Daoy (cell line): ENCODE data around the gene STIP1. TPM values are rescaled to one million over a fixed set of nuclear protein-coding genes. Genes with fewer than 3 reads are reported as not detected.
A peak's percentile ranks its signal among the peaks of the same experiment; 100 is the strongest.

Source experiments
- DNase-seq: peaks from one replicate; pipeline ENCODE4 v3.0.0-alpha.2; 2015; ENCODE audit warnings: low read depth
- total RNA-seq: library from RNA; depleted of rRNA; stranded (reverse); fragments of >200 nt; shearing (Covaris generic); gene quantifications from 2 replicates; pipeline ENCODE4 v1.2.3, GENCODE V29; 2014

The STIP1 gene
- total RNA-seq, 1 experiment from 2014 or later: 283 TPM

GRCh38 chr11:64157631-64158394, 28.2 kb upstream of the STIP1 start:
- DNase-seq: no peak

- DNase-seq: no peak
Observed at GRCh38 chr11:64161037-64161436, 24.9 kb upstream of the STIP1 start.

GRCh38 chr11:64162769-64163168, 23.2 kb upstream of the STIP1 start:
- peak; percentile 73 for DNase-seq

GRCh38 chr11:64163951-64164350, 22.0 kb upstream of the STIP1 start:
- no peak for DNase-seq

GRCh38 chr11:64164392-64165312, 21.3 kb upstream of the STIP1 start:
- no peak for DNase-seq

- DNase-seq: peak; percentile 44
Observed at GRCh38 chr11:64165481-64165841, 20.5 kb upstream of the STIP1 start.

- peak; percentile 88 for DNase-seq
Observed at GRCh38 chr11:64165842-64166635, 19.9 kb upstream of the STIP1 start, which contains the start of gene MACROD1. Gene MACROD1 (minus strand): TSS chr11:64166113. CDS start chr11:64165994, 119 bp downstream.

- DNase-seq: no peak
Observed at GRCh38 chr11:64170419-64170818, 15.6 kb upstream of the STIP1 start.

GRCh38 chr11:64173616-64174355, 12.2 kb upstream of the STIP1 start:
- DNase-seq: no peak

GRCh38 chr11:64176751-64177150, 9.2 kb upstream of the STIP1 start:
- no peak for DNase-seq

GRCh38 chr11:64178203-64178602, 7.8 kb upstream of the STIP1 start:
- no peak for DNase-seq

- no peak for DNase-seq
Observed at GRCh38 chr11:64178951-64179639, 6.9 kb upstream of the STIP1 start.

- no peak for DNase-seq
Observed at GRCh38 chr11:64180891-64181290, 5.1 kb upstream of the STIP1 start.

- peak; percentile 93 for DNase-seq
Observed at GRCh38 chr11:64181506-64182411, 4.2 kb upstream of the STIP1 start.

GRCh38 chr11:64183890-64184289, 2.1 kb upstream of the STIP1 start:
- no peak for DNase-seq

GRCh38 chr11:64185175-64185692, 737 bp upstream of the STIP1 start:
- DNase-seq: peak; percentile 81

- no peak for DNase-seq
Observed at GRCh38 chr11:64186492-64187165, 658 bp downstream of the STIP1 start.

GRCh38 chr11:64192434-64192833, 6.5 kb downstream of the STIP1 start:
- DNase-seq: no peak

- DNase-seq: no peak
Observed at GRCh38 chr11:64196626-64197025, 10.7 kb downstream of the STIP1 start.
